Ishikawa (cell line): Measurements from ENCODE around the gene CATSPERB.

Experiments used
- CEBPB ChIP-seq: IDR thresholded peaks from 2 replicates; pipeline ENCODE4 v1.6.1; 2012
- CREB1 ChIP-seq: IDR thresholded peaks from 2 replicates; pipeline ENCODE4 v1.6.1; 2012; ENCODE audit warnings: low read depth
- EGR1 ChIP-seq: IDR thresholded peaks from 2 replicates; pipeline ENCODE4 v1.6.1; 2012
- EP300 ChIP-seq: IDR thresholded peaks from 2 replicates; pipeline ENCODE4 v1.6.1; 2012; ENCODE audit warnings: borderline replicate concordance
- FOXM1 ChIP-seq: IDR thresholded peaks from 2 replicates; pipeline ENCODE4 v1.6.1; 2012; ENCODE audit warnings: low read depth, borderline replicate concordance
- MAX ChIP-seq: IDR thresholded peaks from 2 replicates; pipeline ENCODE4 v1.6.1; 2012
- NFIC ChIP-seq: IDR thresholded peaks from 2 replicates; pipeline ENCODE4 v1.6.1; 2012
- RAD21 ChIP-seq: IDR thresholded peaks from 2 replicates; pipeline ENCODE4 v1.6.1; 2012; ENCODE audit warnings: low read depth
- REST ChIP-seq: IDR thresholded peaks from 2 replicates; pipeline ENCODE4 v1.6.1; 2012; ENCODE audit warnings: low read depth, mild to moderate bottlenecking
- TAF1 ChIP-seq: IDR thresholded peaks from 2 replicates; pipeline ENCODE4 v1.6.1; 2012; ENCODE audit warnings: low read depth, mild to moderate bottlenecking
- TCF12 ChIP-seq: IDR thresholded peaks from 2 replicates; pipeline ENCODE4 v1.6.1; 2012; ENCODE audit warnings: low read depth
- TEAD4 ChIP-seq: IDR thresholded peaks from 2 replicates; pipeline ENCODE4 v1.6.1; 2012
- USF1 ChIP-seq: IDR thresholded peaks from 2 replicates; pipeline ENCODE4 v1.6.1; 2012
- YY1 ChIP-seq: IDR thresholded peaks from 2 replicates; pipeline ENCODE4 v1.6.1; 2012; ENCODE audit warnings: low read depth
- ZBTB7A ChIP-seq: IDR thresholded peaks from 2 replicates; pipeline ENCODE4 v1.6.1; 2012; ENCODE audit warnings: low read depth

CATSPERB gene

GRCh38 chr14:91607322-91608047, 124.4 kb downstream of the CATSPERB start:
- TF ChIP-seq TEAD4 (no peak), ZBTB7A (no peak)

- no peak for TF ChIP-seq CEBPB
- TF ChIP-seq FOXM1, result no peak
- no peak for TF ChIP-seq ZBTB7A
- TF ChIP-seq EGR1, result no peak
- no peak for TF ChIP-seq TAF1
- TF ChIP-seq REST, result no peak
- no peak for TF ChIP-seq TEAD4
- TF ChIP-seq CREB1, result no peak
- no peak for TF ChIP-seq EP300
Observed at GRCh38 chr14:91606851-91607250, 125.0 kb downstream of the CATSPERB start.

- no peak for TF ChIP-seq USF1
Observed at GRCh38 chr14:91599994-91600393, 131.9 kb downstream of the CATSPERB start.

GRCh38 chr14:91595736-91596135, 136.2 kb downstream of the CATSPERB start:
- no peak for TF ChIP-seq CEBPB
- TF ChIP-seq REST, result no peak
- no peak for TF ChIP-seq MAX
- no peak for TF ChIP-seq EGR1
- TF ChIP-seq TCF12, result no peak
- no peak for TF ChIP-seq FOXM1
- no peak for TF ChIP-seq TEAD4
- no peak for TF ChIP-seq ZBTB7A

GRCh38 chr14:91586410-91586809, 145.5 kb downstream of the CATSPERB start:
- TF ChIP-seq TAF1 (no peak), EP300 (no peak), CEBPB (no peak), TCF12 (no peak), NFIC (no peak), CREB1 (no peak), MAX (no peak), FOXM1 (no peak), REST (no peak), RAD21 (no peak), YY1 (no peak), ZBTB7A (no peak), TEAD4 (no peak), EGR1 (no peak)

GRCh38 chr14:91585856-91586255, 146.0 kb downstream of the CATSPERB start:
- TF ChIP-seq TEAD4, result no peak
- TF ChIP-seq USF1, result no peak
- no peak for TF ChIP-seq NFIC
- no peak for TF ChIP-seq MAX
- TF ChIP-seq EGR1, result no peak
- no peak for TF ChIP-seq CEBPB
